Activated B cell treated with CpG ODN at 0.5 μM for 24 hours (primary cell): ENCODE measurements around the gene SIDT2. TPM values are rescaled to one million over a fixed set of nuclear protein-coding genes. Genes with fewer than 3 reads are reported as not detected.

ENCODE experiments used
- ATAC-seq: fragments of 200-7000 bp; cut with Tn5 transposase; one replicate; pipeline ENCODE4 v1.10.0; 2021; ENCODE audit warnings: low read depth, mild to moderate bottlenecking, moderate library complexity
- CTCF ChIA-PET: fragments of 350-600 bp; sonication (Branson Sonifier 250); formaldehyde crosslinking; loops from one replicate; lab custom pipeline; 2021; ENCODE audit warnings: antibody characterized with exemption; lab: Charles Lee
- POLR2A ChIA-PET: fragments of 350-600 bp; sonication (Branson Sonifier 250); formaldehyde crosslinking; loops from one replicate; lab custom pipeline; 2021; ENCODE audit warnings: antibody characterized with exemption; lab: Charles Lee
- DNase-seq: peaks from one replicate; pipeline ENCODE4 v3.0.0; 2022
- H3K27ac Mint-ChIP-seq: one replicate; pipeline ENCODE4 v1.8.0; 2020; ENCODE audit warnings: mixed read lengths
- H3K27me3 Mint-ChIP-seq: one replicate; pipeline ENCODE4 v1.8.0; 2021; ENCODE audit warnings: mixed read lengths
- H3K36me3 Mint-ChIP-seq: one replicate; pipeline ENCODE4 v1.8.0; 2021; ENCODE audit warnings: low read depth, mixed read lengths
- H3K4me1 Mint-ChIP-seq: one replicate; pipeline ENCODE4 v1.8.0; 2021; ENCODE audit warnings: mixed read lengths
- H3K4me3 Mint-ChIP-seq: one replicate; pipeline ENCODE4 v1.8.0; 2020; ENCODE audit warnings: mild to moderate bottlenecking, mixed read lengths
- H3K9me3 Mint-ChIP-seq: one replicate; pipeline ENCODE4 v1.8.0; 2020; ENCODE audit warnings: mixed read lengths
- intact Hi-C: fragments of 100-400 bp; cut with micrococcal nuclease; formaldehyde crosslinking; loops from one replicate; pipeline ENCODE4 v1.15.1; 2024
- total RNA-seq: library from RNA; stranded (reverse); gene quantifications from 2 replicates; pipeline ENCODE4 v1.2.3, GENCODE V29; 2022
- TF ChIP-seq, protein P1 (sequence below): fragments of 200-600 bp; IDR thresholded peaks from one replicate; pipeline ENCODE4 v1.8.0; 2022; ENCODE audit warnings: antibody characterized with exemption, mild to moderate bottlenecking

Gene SIDT2
- total RNA-seq, 1 donor from 2014 or later: 115 TPM

DNA sequence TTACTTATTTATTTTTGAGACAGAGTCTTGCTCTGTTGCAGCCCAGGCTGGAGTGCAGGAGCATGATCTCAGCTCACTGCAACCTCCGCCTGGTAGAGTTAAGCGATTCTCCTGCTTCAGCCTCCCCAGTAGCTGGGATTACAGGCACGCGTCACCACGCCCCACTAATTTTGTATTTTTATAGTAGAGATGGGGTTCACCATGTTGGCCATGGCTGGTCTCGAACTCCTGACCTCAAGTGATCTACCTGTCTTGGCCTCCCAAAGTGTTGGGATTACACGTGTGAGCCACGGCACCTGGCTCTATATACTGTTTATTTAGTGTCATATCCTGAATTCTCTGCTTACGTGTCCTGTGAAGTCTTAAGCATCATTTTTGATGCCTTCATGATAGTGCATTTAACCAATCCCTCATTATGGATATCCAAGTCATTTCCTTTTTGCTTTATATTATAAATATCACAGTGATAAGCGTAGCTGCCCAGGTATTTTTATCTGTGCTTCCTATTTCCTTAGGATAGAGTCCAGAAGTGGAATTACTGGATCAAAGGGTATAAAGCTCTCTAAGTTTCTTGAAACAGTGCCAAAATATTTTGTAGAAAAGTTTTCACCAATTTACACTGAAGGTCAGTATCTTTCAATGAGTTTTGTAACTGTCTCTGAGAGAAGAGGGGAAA, 871 bp upstream of the SIDT2 start:
- intact Hi-C loops: loop anchor here (1.0 to 2.0 kb wide), 6 partner anchors 12 to 405 kb away; partner anchors contain the start of genes BUD13 and PAFAH1B2
- DNase-seq (no peak), ATAC-seq (no peak)
- CTCF ChIA-PET: interaction anchor here (3.3 to 7.4 kb wide), 2 partner anchors 33 to 51 kb away, joined by 16 to 119 read pairs; partner anchors contain the start of genes PAFAH1B2, PCSK7 and RNF214
- H3K36me3 Mint-ChIP-seq: peaks cover 17% of the 10 kb centered on the region
- peaks cover 34% of the 10 kb centered on the region for H3K4me1 Mint-ChIP-seq
- H3K9me3 Mint-ChIP-seq: no peaks in the 10 kb centered on the region
- H3K27ac Mint-ChIP-seq: peak overlapping the region; percentile 91
- POLR2A ChIA-PET: interaction anchor here (0.6 to 4.6 kb wide), 7 partner anchors 8 to 638 kb away, joined by 3 to 89 read pairs (median 11); partner anchors contain the start of genes PAFAH1B2, PCSK7 and RNF214
- H3K27me3 Mint-ChIP-seq: no peaks in the 10 kb centered on the region
- H3K4me3 Mint-ChIP-seq: peak overlapping the region; percentile 96
- TF ChIP-seq, protein P1, sequence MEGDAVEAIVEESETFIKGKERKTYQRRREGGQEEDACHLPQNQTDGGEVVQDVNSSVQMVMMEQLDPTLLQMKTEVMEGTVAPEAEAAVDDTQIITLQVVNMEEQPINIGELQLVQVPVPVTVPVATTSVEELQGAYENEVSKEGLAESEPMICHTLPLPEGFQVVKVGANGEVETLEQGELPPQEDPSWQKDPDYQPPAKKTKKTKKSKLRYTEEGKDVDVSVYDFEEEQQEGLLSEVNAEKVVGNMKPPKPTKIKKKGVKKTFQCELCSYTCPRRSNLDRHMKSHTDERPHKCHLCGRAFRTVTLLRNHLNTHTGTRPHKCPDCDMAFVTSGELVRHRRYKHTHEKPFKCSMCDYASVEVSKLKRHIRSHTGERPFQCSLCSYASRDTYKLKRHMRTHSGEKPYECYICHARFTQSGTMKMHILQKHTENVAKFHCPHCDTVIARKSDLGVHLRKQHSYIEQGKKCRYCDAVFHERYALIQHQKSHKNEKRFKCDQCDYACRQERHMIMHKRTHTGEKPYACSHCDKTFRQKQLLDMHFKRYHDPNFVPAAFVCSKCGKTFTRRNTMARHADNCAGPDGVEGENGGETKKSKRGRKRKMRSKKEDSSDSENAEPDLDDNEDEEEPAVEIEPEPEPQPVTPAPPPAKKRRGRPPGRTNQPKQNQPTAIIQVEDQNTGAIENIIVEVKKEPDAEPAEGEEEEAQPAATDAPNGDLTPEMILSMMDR: no peak

DNA sequence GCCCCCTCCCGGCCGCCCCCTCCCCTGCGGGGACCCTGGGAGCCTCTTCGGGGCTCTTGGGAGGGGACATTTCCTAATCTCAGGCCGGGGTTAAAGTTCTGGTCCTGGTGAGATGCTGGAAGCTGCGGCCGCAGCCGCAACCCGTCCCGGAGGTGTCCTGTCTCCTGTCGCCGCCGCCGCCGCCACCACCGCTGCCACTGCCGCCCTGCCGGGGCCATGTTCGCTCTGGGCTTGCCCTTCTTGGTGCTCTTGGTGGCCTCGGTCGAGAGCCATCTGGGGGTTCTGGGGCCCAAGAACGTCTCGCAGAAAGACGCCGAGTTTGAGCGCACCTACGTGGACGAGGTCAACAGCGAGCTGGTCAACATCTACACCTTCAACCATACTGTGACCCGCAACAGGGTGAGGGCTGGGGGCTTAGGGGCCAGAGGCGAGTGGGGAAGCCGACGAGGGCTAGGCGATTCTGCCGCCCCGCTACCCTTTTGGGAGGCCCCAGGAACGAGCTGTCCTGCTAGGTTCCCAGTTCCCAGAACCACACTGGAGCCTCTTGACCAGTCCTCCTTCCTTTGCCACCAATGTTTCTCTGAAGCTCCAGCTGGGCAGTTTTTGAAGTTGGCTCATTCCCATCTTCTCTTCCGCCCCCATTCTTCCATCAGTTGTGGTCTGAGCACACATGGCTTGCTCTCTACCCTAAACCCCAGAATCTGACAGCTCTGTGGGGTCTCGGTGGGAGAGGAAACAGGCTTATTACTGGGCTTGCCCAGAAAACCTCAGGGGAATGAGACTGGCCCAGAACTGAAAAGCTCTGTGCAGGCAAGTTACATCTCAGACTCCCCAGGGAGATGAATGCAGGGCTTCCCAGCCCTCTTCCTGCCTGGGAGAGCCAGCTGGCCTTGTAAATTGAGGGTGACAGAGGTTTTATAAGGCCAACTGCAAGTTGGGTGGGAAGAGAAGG, 781 bp downstream of the SIDT2 start:
- POLR2A ChIA-PET: interaction anchor here (0.5 to 5.7 kb wide), 26 partner anchors 10 to 1098 kb away, joined by 3 to 89 read pairs (median 5); partner anchors contain the start of genes BUD13, CEP164, PAFAH1B2 and PCSK7
- H3K4me1 Mint-ChIP-seq: peaks cover 40% of the 10 kb centered on the region

DNA sequence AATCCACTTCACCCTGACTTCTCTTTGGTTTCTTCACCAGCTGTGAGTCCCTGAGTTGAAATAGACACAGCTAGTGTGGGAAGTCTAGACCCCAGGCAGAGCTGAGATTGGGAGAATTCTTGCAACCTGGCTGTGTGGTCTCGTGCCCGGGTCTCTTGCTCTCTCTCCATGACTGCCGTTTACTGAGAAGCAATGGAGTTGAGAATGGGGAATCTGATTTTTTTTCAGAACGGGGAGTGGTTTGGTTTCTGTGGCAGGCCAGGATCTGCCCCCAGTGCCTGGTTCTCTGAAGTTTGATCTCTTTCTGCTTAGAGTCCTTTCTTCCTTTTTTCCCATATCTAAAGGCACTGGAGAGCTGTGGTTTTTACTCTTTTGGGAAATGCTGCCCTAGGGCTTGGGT, 1.5 kb downstream of the SIDT2 start:
- Mint-ChIP-seq H3K4me1 (peaks cover 44% of the 10 kb centered on the region), H3K4me3 (peak overlapping the region; percentile 96), H3K27me3 (no peaks in the 10 kb centered on the region), H3K36me3 (peaks cover 32% of the 10 kb centered on the region), H3K27ac (peak overlapping the region; percentile 91), H3K9me3 (no peaks in the 10 kb centered on the region)
- TF ChIP-seq, protein P1: no peak
- DNase-seq: no peak
- intact Hi-C loops: no loop called here
- POLR2A ChIA-PET: interaction anchor here (0.5 to 5.7 kb wide), 17 partner anchors 10 to 637 kb away, joined by 3 to 89 read pairs (median 6); partner anchors contain the start of genes BUD13, PAFAH1B2, PCSK7 and RNF214
- ATAC-seq: no peak
- CTCF ChIA-PET: interaction anchor here (1.0 to 7.4 kb wide), 9 partner anchors 13 to 300 kb away, joined by 4 to 119 read pairs (median 5); partner anchors contain the start of genes PAFAH1B2, PCSK7 and RNF214

More for the DNA sequence above, 781 bp downstream of the SIDT2 start:
- ATAC-seq (peak; percentile 41), DNase-seq (no peak)
- peaks cover 31% of the 10 kb centered on the region for H3K36me3 Mint-ChIP-seq
- peak overlapping the region; percentile 91 for H3K27ac Mint-ChIP-seq
- TF ChIP-seq, protein P1: no peak
- H3K27me3 Mint-ChIP-seq: no peaks in the 10 kb centered on the region
- CTCF ChIA-PET: interaction anchor here (1.1 to 7.4 kb wide), 8 partner anchors 12 to 299 kb away, joined by 3 to 119 read pairs (median 6); partner anchors contain the start of genes PAFAH1B2, PCSK7 and RNF214
- intact Hi-C loops: loop anchor here (2.0 kb wide), 3 partner anchors 17 to 407 kb away; partner anchors contain the start of gene BUD13
- peak overlapping the region; percentile 96 for H3K4me3 Mint-ChIP-seq
- no peaks in the 10 kb centered on the region for H3K9me3 Mint-ChIP-seq

DNA sequence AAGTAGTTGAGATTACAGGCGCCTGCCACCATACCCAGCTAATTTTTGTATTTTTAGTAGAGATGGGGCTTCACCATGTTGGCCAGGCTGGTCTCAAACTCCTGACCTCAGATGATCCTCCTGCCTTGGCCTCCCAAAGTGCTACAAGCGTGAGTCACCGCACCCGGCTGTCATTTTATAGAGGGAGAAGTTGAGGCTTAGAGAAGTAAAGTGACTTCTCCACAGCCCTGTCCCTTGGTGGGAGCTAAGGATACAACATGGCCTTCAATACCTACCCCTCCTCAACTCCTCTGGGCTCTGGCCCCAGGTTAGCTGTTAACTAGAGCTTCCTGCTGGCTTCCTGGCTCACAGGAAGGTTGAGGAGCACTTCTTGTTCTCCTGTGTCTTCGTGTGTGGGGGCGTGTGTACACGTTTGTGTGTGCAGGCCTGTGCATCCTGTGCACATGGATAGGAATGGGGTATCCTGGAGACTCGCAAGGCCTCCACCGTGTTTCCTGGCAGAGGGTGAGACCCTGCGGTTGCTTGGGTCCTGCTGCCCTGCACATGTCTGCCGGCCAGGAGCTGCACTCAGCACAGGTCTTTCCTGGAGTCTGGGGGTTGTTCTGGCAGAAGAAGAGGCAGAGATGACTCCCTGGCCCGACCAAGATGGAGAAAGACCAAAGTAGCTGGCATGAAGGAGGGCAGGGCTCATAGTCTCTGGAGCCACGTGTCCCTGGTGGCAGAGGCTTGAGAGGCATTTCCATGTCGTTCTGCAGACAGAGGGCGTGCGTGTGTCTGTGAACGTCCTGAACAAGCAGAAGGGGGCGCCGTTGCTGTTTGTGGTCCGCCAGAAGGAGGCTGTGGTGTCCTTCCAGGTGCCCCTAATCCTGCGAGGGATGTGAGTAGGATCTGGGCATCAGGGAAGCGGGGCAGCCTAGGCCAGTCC, 2.4 kb downstream of the SIDT2 start:
- intact Hi-C loops: loop anchor here (1.0 kb wide), 1 partner anchor 45 kb away; no protein-coding TSS in a partner anchor
- TF ChIP-seq, protein P1: no peak
- no peak for DNase-seq
- H3K27me3 Mint-ChIP-seq: no peaks in the 10 kb centered on the region
- H3K27ac Mint-ChIP-seq: peak overlapping the region; percentile 86
- peaks cover 53% of the 10 kb centered on the region for H3K4me1 Mint-ChIP-seq
- ATAC-seq: peak; percentile 35
- H3K9me3 Mint-ChIP-seq: no peaks in the 10 kb centered on the region
- peaks cover 38% of the 10 kb centered on the region for H3K36me3 Mint-ChIP-seq
- CTCF ChIA-PET: interaction anchor here (0.9 to 7.4 kb wide), 12 partner anchors 9 to 301 kb away, joined by 3 to 119 read pairs (median 5); partner anchors contain the start of genes PAFAH1B2, PCSK7 and RNF214
- H3K4me3 Mint-ChIP-seq: peak overlapping the region; percentile 71
- POLR2A ChIA-PET: interaction anchor here (0.6 to 5.7 kb wide), 11 partner anchors 9 to 50 kb away, joined by 3 to 89 read pairs (median 5); partner anchors contain the start of genes PAFAH1B2, PCSK7 and RNF214
